HCT116 (cell line): Measurements from ENCODE around the gene ZNF302. TPM values are rescaled to one million over a fixed set of nuclear protein-coding genes. Genes with fewer than 3 reads are reported as not detected.

Source experiments
- ATAC-seq: fragments of 200-7000 bp; cut with Tn5 transposase; 2 replicates; pipeline ENCODE4 v1.9.1; 2020; ENCODE audit warnings: mild to moderate bottlenecking, moderate library complexity
- BruUV-seq: library from RNA; stranded (reverse); fragments of 400-500 nt; replicated peaks from 2 replicates; lab custom pipeline; 2021; lab: Mats Ljungman, UMichigan
- CTCF ChIA-PET: fragments of 300-600 bp; sonication (Branson Sonifier 250); formaldehyde crosslinking; loops from one replicate; lab custom pipeline; 2021; ENCODE audit warnings: antibody characterized with exemption; lab: Charles Lee
- POLR2A ChIA-PET: fragments of 300-600, 350-600 bp; sonication (Branson Sonifier 250); formaldehyde crosslinking; loops from one replicate; lab custom pipeline; 2021; ENCODE audit warnings: antibody characterized with exemption; lab: Charles Lee
- RAD21 ChIA-PET, 2 experiments: fragments of 300-600 bp; sonication (Branson Sonifier 250); formaldehyde crosslinking; loops; one replicate each; lab custom pipeline; 2023; ENCODE audit warnings: low total read pairs in 2 of 2; ENCODE audit not compliant: uncharacterized antibody in 2 of 2, unreplicated experiment in 2 of 2, low non-redundant PET in 1 of 2; lab: Charles Lee
- DNase-seq: peaks from one replicate; pipeline ENCODE4 v3.0.0-alpha.2; 2010; ENCODE audit warnings: low read depth, low spot score
- H2AFZ ChIP-seq: fragments of 200-600 bp; shearing (Covaris generic), sonication (generic); 2 replicates; pipeline ENCODE4 v1.6.1; 2017; ENCODE audit warnings: low read depth, mixed run types, mixed read lengths, antibody characterized with exemption, low read length; ENCODE audit not compliant: poor library complexity, severe bottlenecking
- H3K27ac ChIP-seq: 2 replicates; pipeline ENCODE4 v1.5.1; 2012; ENCODE audit warnings: low read depth, low read length
- H3K27me3 ChIP-seq: fragments of 200-600 bp; sonication (generic); 2 replicates; pipeline ENCODE4 v1.6.1; 2016; ENCODE audit warnings: mixed run types, low read length, mixed read lengths; ENCODE audit not compliant: insufficient read depth
- H3K36me3 ChIP-seq, 2 experiments: fragments of 200-500 bp in 1 of 2; fragments of 200-600 bp in 1 of 2; sonication (Bioruptor generic) in 1 of 2; sonication (generic) in 1 of 2; 2 replicates each; pipeline versions ENCODE4 v1.5.1 to v1.6.1; 2014 to 2016; ENCODE audit warnings: low read length in 2 of 2, inconsistent platforms in 1 of 2, mixed read lengths in 1 of 2, mixed run types in 1 of 2; ENCODE audit not compliant: insufficient read depth in 2 of 2, control insufficient read depth in 1 of 2
- H3K4me1 ChIP-seq, 2 experiments: fragments of 200-600 bp in 1 of 2; sonication (generic) in 1 of 2; 2 replicates each; pipeline versions ENCODE4 v1.5.1 to v1.6.1; 2012 to 2017; ENCODE audit warnings: low read length in 2 of 2, inconsistent platforms in 1 of 2, mild to moderate bottlenecking in 1 of 2, mixed read lengths in 1 of 2, mixed run types in 1 of 2, moderate library complexity in 1 of 2; ENCODE audit not compliant: insufficient read depth in 2 of 2, control insufficient read depth in 1 of 2
- H3K4me2 ChIP-seq: fragments of 200-600 bp; sonication (generic); 2 replicates; pipeline ENCODE4 v1.6.1; 2017; ENCODE audit warnings: mixed run types, low read length, mixed read lengths
- H3K4me3 ChIP-seq, 2 experiments: fragments of 200-600 bp in 1 of 2; sonication (generic) in 1 of 2; replicated peaks in 1 of 2; 2 replicates each; pipeline ENCODE4 v1.5.1; 2011 to 2016; ENCODE audit warnings: low read length in 2 of 2, control low read depth in 1 of 2, low read depth in 1 of 2, mild to moderate bottlenecking in 1 of 2, mixed read lengths in 1 of 2, mixed run types in 1 of 2
- H3K79me2 ChIP-seq: fragments of 200-600 bp; sonication (generic); 2 replicates; pipeline ENCODE4 v1.6.1; 2017; ENCODE audit warnings: mild to moderate bottlenecking, mixed run types, low read length, moderate library complexity, mixed read lengths; ENCODE audit not compliant: insufficient read depth
- H3K9ac ChIP-seq: fragments of 200-600 bp; sonication (generic); 2 replicates; pipeline ENCODE4 v1.6.1; 2016; ENCODE audit warnings: low read length, mixed read lengths
- H3K9me2 ChIP-seq: fragments of 200-600 bp; sonication (generic), shearing (Covaris generic); 2 replicates; pipeline ENCODE4 v1.6.1; 2017; ENCODE audit warnings: mixed run types, mild to moderate bottlenecking, moderate library complexity; ENCODE audit not compliant: insufficient read depth
- H3K9me3 ChIP-seq, 2 experiments: fragments of 200-500 bp in 1 of 2; fragments of 200-600 bp in 1 of 2; sonication (Bioruptor generic) in 1 of 2; sonication (generic) in 1 of 2; 2 replicates each; pipeline ENCODE4 v1.6.1; 2014 to 2017; ENCODE audit warnings: low read length in 2 of 2, mixed read lengths in 2 of 2, inconsistent platforms in 1 of 2, low read depth in 1 of 2, mild to moderate bottlenecking in 1 of 2, mixed run types in 1 of 2, moderate library complexity in 1 of 2; ENCODE audit not compliant: control insufficient read depth in 1 of 2, insufficient read depth in 1 of 2
- H4K20me1 ChIP-seq: fragments of 200-600 bp; sonication (generic), shearing (Covaris generic); 2 replicates; pipeline ENCODE4 v1.6.1; 2017; ENCODE audit warnings: mixed run types, mild to moderate bottlenecking, moderate library complexity; ENCODE audit not compliant: insufficient read depth
- CBX3 ChIP-seq: IDR thresholded peaks from 2 replicates; pipeline ENCODE4 v1.6.1; 2012; ENCODE audit warnings: low read depth
- EGR1 ChIP-seq: IDR thresholded peaks from 2 replicates; pipeline ENCODE4 v1.6.1; 2012; ENCODE audit warnings: low read depth
- FOSL1 ChIP-seq: IDR thresholded peaks from 2 replicates; pipeline ENCODE4 v1.6.1; 2012; ENCODE audit warnings: low read depth
- JUND ChIP-seq: IDR thresholded peaks from 2 replicates; pipeline ENCODE4 v1.6.1; 2012
- SP1 ChIP-seq: IDR thresholded peaks from 2 replicates; pipeline ENCODE4 v1.6.1; 2012; ENCODE audit warnings: low read depth
- intact Hi-C: fragments of 100-400 bp; cut with micrococcal nuclease; formaldehyde crosslinking; loops from 2 replicates; pipeline ENCODE4 v1.10.0; 2022
- total RNA-seq: library from RNA; stranded (reverse); gene quantifications from one replicate; pipeline ENCODE4 v1.2.1, GENCODE V29; 2021; ENCODE audit not compliant: unreplicated experiment
- TF ChIP-seq, protein P1 (sequence below): IDR thresholded peaks from 2 replicates; pipeline ENCODE4 v1.6.1; 2012; ENCODE audit warnings: low read depth

The ZNF302 gene
- total RNA-seq, 1 experiment from 2014 or later: 9.9 TPM

DNA sequence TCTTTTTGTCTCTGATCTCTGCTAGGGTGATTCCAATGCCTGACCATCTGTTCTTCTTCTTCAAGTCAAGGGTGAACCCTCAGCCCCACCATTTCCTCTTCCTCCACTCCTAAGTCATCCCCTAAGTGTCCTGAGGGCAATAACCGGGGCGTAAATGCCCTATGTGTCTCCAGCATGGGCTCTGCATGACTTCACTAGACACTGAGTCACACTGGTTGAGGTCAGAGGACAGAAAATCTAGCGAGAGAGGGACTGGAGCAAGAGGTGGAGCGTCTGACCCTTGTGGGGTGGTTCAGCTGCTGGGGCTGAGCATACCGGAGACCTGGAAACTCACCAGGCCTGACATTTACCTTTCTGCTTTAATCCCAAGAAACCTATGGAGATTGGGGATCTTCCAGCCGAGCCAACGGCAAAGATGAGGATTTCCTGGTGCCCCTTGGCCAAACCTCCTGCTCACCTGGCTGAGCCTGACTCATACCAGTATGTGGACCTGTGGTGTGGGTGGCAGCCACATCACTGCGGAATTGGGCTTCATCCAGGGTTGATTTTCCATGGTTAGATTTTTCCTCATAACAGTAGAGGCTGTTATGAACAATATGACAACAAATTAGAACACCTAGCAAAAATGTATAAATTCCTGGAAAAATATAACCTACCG lies 27.5 kb upstream of the ZNF302 start:
- peak overlapping the region; percentile 51 for H3K4me2 ChIP-seq
- no peaks in the 10 kb centered on the region for H4K20me1 ChIP-seq
- H3K4me1 ChIP-seq: peaks cover 3 to 20% of the 10 kb centered on the region in 2 experiments; a peak in 3 of 4 replicates
- ATAC-seq (peak; percentile 77), DNase-seq (peak; percentile 34)
- no peaks in the 10 kb centered on the region for H3K79me2 ChIP-seq
- intact Hi-C loops: no loop called here
- BruUV-seq: no TSS peak
- H3K27ac ChIP-seq: peak overlapping the region; percentile 30; the same call in 1 of the 2 replicates
- H2AFZ ChIP-seq: no peak overlapping the region
- no peaks in the 10 kb centered on the region for H3K36me3 ChIP-seq
- H3K9me3 ChIP-seq: no peaks in the 10 kb centered on the region
- H3K9me2 ChIP-seq: no peaks in the 10 kb centered on the region
- POLR2A ChIA-PET: no interaction called here
- peak overlapping the region in 1 of 2 experiments; percentile 7; a peak in 1 of 4 replicates for H3K4me3 ChIP-seq
- no peak overlapping the region for H3K9ac ChIP-seq
- RAD21 ChIA-PET: no interaction called here
- TF ChIP-seq, protein P1, sequence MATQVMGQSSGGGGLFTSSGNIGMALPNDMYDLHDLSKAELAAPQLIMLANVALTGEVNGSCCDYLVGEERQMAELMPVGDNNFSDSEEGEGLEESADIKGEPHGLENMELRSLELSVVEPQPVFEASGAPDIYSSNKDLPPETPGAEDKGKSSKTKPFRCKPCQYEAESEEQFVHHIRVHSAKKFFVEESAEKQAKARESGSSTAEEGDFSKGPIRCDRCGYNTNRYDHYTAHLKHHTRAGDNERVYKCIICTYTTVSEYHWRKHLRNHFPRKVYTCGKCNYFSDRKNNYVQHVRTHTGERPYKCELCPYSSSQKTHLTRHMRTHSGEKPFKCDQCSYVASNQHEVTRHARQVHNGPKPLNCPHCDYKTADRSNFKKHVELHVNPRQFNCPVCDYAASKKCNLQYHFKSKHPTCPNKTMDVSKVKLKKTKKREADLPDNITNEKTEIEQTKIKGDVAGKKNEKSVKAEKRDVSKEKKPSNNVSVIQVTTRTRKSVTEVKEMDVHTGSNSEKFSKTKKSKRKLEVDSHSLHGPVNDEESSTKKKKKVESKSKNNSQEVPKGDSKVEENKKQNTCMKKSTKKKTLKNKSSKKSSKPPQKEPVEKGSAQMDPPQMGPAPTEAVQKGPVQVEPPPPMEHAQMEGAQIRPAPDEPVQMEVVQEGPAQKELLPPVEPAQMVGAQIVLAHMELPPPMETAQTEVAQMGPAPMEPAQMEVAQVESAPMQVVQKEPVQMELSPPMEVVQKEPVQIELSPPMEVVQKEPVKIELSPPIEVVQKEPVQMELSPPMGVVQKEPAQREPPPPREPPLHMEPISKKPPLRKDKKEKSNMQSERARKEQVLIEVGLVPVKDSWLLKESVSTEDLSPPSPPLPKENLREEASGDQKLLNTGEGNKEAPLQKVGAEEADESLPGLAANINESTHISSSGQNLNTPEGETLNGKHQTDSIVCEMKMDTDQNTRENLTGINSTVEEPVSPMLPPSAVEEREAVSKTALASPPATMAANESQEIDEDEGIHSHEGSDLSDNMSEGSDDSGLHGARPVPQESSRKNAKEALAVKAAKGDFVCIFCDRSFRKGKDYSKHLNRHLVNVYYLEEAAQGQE: no peak
- TF ChIP-seq JUND (peak; percentile 49), SP1 (peak; percentile 43; the same call in 1 of the 2 replicates), FOSL1 (peak; percentile 51; the same call in 1 of the 2 replicates), CBX3 (peak; percentile 29; the same call in 1 of the 2 replicates), EGR1 (peak; percentile 71; the same call in 1 of the 2 replicates)
- CTCF ChIA-PET: no interaction called here
- H3K27me3 ChIP-seq: no peaks in the 10 kb centered on the region
